ENCODE measurements around the gene BAX. TPM values are rescaled to one million over a fixed set of nuclear protein-coding genes. Genes with fewer than 3 reads are reported as not detected.

The BAX gene
- total and polyA plus RNA-seq, 2 donors (not counting 1 experiment from before 2014, with no cell fraction given), result 95.3 to 109 TPM

DNA sequence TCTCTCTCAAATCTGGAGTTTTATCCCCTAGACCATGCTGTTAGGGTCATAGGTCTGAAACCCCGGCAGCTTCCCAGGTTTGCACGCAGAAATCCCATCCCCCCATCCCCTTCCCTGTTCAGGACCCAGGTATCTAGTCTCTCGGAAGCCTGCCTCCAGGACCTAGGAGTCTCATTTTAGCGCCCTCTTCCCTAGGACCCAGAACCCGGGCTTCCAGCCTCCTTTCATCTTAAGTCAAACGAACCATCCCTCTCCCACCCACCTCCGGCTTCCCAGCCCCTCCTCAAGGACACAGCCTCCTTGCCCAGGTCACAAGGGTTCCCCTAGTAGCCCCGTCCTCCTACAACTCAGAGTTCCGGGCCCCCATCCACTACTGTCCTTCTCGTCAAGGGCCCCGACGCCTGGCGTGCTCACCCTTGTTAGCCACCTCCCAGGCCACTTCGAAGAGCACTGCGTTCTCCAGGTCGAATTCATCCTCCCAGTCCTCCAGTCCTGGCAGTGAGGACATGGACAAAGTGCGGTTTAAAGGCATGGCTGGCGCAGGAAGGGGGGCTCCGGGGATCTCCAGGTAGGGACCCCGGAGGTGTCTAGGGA is 38.0 kb downstream of the BAX start:
- H3K4me3 Mint-ChIP-seq, result peak overlapping the region; percentile 94
- H3K4me1 ChIP-seq (ENCODE audit: control insufficient read depth in 2 of 2, insufficient read depth in 2 of 2, low read length in 2 of 2), result peaks cover 15 to 27% of the 10 kb centered on the region in 2 donors
- peaks cover 8% of the 10 kb centered on the region for H4K20me1 ChIP-seq (ENCODE audit: control insufficient read depth, insufficient read depth, low read length, poor library complexity, severe bottlenecking)
- CTCF ChIA-PET, result interaction anchor here (0.5 to 3.4 kb wide), 29 partner anchors 8 to 574 kb away, joined by 3 to 17 read pairs (median 4); partner anchors contain the start of genes DHDH, FTL, HSD17B14 and LIN7B
- H3K4me2 ChIP-seq (replicated peaks; ENCODE audit: low read depth, low read length, poor library complexity, severe bottlenecking), result peak overlapping the region; percentile 99
- no peaks in the 10 kb centered on the region for H3K9me3 ChIP-seq (ENCODE audit: control extremely low read depth in 1 of 3, control insufficient read depth in 2 of 3, insufficient read depth in 1 of 3, low read length in 2 of 3)
- TF ChIP-seq EZH2 (IDR thresholded peaks at IDR 0.05; ENCODE audit: borderline replicate concordance, insufficient read depth, low read depth, low read length, poor library complexity, severe bottlenecking), result no peak
- TF ChIP-seq, protein P1, sequence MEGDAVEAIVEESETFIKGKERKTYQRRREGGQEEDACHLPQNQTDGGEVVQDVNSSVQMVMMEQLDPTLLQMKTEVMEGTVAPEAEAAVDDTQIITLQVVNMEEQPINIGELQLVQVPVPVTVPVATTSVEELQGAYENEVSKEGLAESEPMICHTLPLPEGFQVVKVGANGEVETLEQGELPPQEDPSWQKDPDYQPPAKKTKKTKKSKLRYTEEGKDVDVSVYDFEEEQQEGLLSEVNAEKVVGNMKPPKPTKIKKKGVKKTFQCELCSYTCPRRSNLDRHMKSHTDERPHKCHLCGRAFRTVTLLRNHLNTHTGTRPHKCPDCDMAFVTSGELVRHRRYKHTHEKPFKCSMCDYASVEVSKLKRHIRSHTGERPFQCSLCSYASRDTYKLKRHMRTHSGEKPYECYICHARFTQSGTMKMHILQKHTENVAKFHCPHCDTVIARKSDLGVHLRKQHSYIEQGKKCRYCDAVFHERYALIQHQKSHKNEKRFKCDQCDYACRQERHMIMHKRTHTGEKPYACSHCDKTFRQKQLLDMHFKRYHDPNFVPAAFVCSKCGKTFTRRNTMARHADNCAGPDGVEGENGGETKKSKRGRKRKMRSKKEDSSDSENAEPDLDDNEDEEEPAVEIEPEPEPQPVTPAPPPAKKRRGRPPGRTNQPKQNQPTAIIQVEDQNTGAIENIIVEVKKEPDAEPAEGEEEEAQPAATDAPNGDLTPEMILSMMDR (IDR thresholded peaks at IDR 0.05), result no peak
- peak overlapping the region; percentile 92 for H3K27ac Mint-ChIP-seq
- H2AFZ ChIP-seq (ENCODE audit: insufficient read depth, low read depth, low read length, poor library complexity, severe bottlenecking), result peak overlapping the region; percentile 94
- POLR2A ChIA-PET, result interaction anchor here (0.6 to 1.4 kb wide), 14 partner anchors 9 to 1386 kb away, joined by 3 to 17 read pairs (median 4); partner anchors contain the start of genes BAX, CA11, FTL and HSD17B14
- peak overlapping the region; percentile 94 for H3K9ac ChIP-seq (ENCODE audit: low read length)
- no peak for DNase-seq
- intact Hi-C loops (cut with micrococcal nuclease), result loop anchor here (1.0 to 10.0 kb wide), 9 partner anchors 14 to 216 kb away; partner anchors contain the start of genes C19orf73, FTL, LIN7B and NUCB1
- H3K9me3 Mint-ChIP-seq (ENCODE audit: insufficient read depth), result no peaks in the 10 kb centered on the region
- H3K79me2 ChIP-seq (ENCODE audit: control insufficient read depth, insufficient read depth, low read length), result peaks cover 62% of the 10 kb centered on the region
- WGBS (ENCODE audit: insufficient coverage), result under 1% methylated on average over 17 of the region's 20 CpGs
- H3K4me1 Mint-ChIP-seq, result peaks cover 37% of the 10 kb centered on the region
- no peaks in the 10 kb centered on the region for H3K27me3 ChIP-seq (replicated peaks in 1 of 4; ENCODE audit: control extremely low read depth in 1 of 4, control insufficient read depth in 3 of 4, insufficient read depth in 4 of 4, low read length in 3 of 4)
- H3K27me3 Mint-ChIP-seq, result no peaks in the 10 kb centered on the region
- H3K27ac ChIP-seq (ENCODE audit: low read length in 2 of 2), result peak overlapping the region; percentile 49 to 70
- H3K36me3 ChIP-seq (replicated peaks in 1 of 2; ENCODE audit: control extremely low read depth in 1 of 2, control insufficient read depth in 1 of 2, extremely low read depth in 1 of 2, insufficient read depth in 2 of 2, low read length in 1 of 2), result peaks cover 0 to 7% of the 10 kb centered on the region in 2 experiments
- H3K4me3 ChIP-seq (ENCODE audit: control extremely low read depth in 1 of 5, extremely low read depth in 1 of 5, insufficient read depth in 1 of 5, low read depth in 2 of 5, low read length in 4 of 5), result peak overlapping the region; percentile 61 to 94 (median 79)
- no peak for ATAC-seq (ENCODE audit: low read depth)
